HepG2 (cell line): ENCODE measurements around the gene SEMA4B. TPM values are rescaled to one million over a fixed set of nuclear protein-coding genes. Genes with fewer than 3 reads are reported as not detected.

Experiments
- AHDC1 ChIP-seq: sonication (generic); formaldehyde crosslinking; IDR thresholded peaks from 2 replicates; pipeline ENCODE4 v1.5.1; 2020; ENCODE audit warnings: mild to moderate bottlenecking, missing genetic modification reagents, borderline replicate concordance
- AKAP8 ChIP-seq: sonication (generic); formaldehyde crosslinking; IDR thresholded peaks from 2 replicates; pipeline ENCODE4 v1.5.1; 2020; ENCODE audit warnings: mild to moderate bottlenecking, missing genetic modification reagents
- ARNT ChIP-seq: fragments of 450-650 bp; IDR thresholded peaks from 2 replicates; pipeline ENCODE4 v1.6.1; 2017
- FUBP1 ChIP-seq: sonication (generic); formaldehyde crosslinking; IDR thresholded peaks from 2 replicates; pipeline ENCODE4 v1.5.1; 2020; ENCODE audit warnings: missing genetic modification reagents, mild to moderate bottlenecking, borderline replicate concordance
- HOXA9 ChIP-seq: sonication (generic); formaldehyde crosslinking; IDR thresholded peaks from 2 replicates; pipeline ENCODE4 v1.8.1; 2022; ENCODE audit warnings: missing genetic modification reagents, mild to moderate bottlenecking, moderate library complexity, borderline replicate concordance
- IRF1 ChIP-seq: sonication (generic); formaldehyde crosslinking; IDR thresholded peaks from 2 replicates; pipeline ENCODE4 v1.4.0; 2020; ENCODE audit warnings: low read depth, mild to moderate bottlenecking, missing genetic modification reagents
- KLF6 ChIP-seq: IDR thresholded peaks from 2 replicates; pipeline ENCODE4 v1.8.0; 2016; ENCODE audit warnings: missing biosample characterization, missing genetic modification reagents
- MTF1 ChIP-seq: sonication (generic); formaldehyde crosslinking; IDR thresholded peaks from 2 replicates; pipeline ENCODE4 v1.5.0; 2020; ENCODE audit warnings: missing genetic modification reagents
- PAWR ChIP-seq: sonication (generic); formaldehyde crosslinking; IDR thresholded peaks from 2 replicates; pipeline ENCODE4 v1.4.0; 2020; ENCODE audit warnings: missing genetic modification reagents, mild to moderate bottlenecking, borderline replicate concordance
- POLR2AphosphoS2 ChIP-seq: IDR thresholded peaks from 2 replicates; pipeline ENCODE4 v1.6.1; 2011; ENCODE audit warnings: low read depth, low read length, improper control_type of control experiment
- RBAK ChIP-seq: sonication (generic); formaldehyde crosslinking; IDR thresholded peaks from 2 replicates; pipeline ENCODE4 v1.5.1; 2020; ENCODE audit warnings: mild to moderate bottlenecking, missing genetic modification reagents
- REL ChIP-seq: sonication (generic); formaldehyde crosslinking; conservative IDR thresholded peaks from 2 replicates; pipeline ENCODE4 v1.8.0; 2022; ENCODE audit warnings: mild to moderate bottlenecking, missing genetic modification reagents, moderate library complexity
- SP140L ChIP-seq: sonication (generic); formaldehyde crosslinking; IDR thresholded peaks from 2 replicates; pipeline ENCODE4 v1.4.0; 2020; ENCODE audit warnings: missing genetic modification reagents, borderline replicate concordance
- ZNF101 ChIP-seq: sonication (generic); formaldehyde crosslinking; IDR thresholded peaks from 2 replicates; pipeline ENCODE4 v1.4.0; 2020; ENCODE audit warnings: mild to moderate bottlenecking, low read depth, missing genetic modification reagents, borderline replicate concordance
- ZNF431 ChIP-seq: sonication (generic); formaldehyde crosslinking; IDR thresholded peaks from 2 replicates; pipeline ENCODE4 v1.9.0; 2022; ENCODE audit warnings: missing genetic modification reagents, low read depth, mild to moderate bottlenecking, borderline replicate concordance
- ZNF552 ChIP-seq: sonication (generic); formaldehyde crosslinking; IDR thresholded peaks from 2 replicates; pipeline ENCODE4 v1.9.0; 2022; ENCODE audit warnings: missing genetic modification reagents, mild to moderate bottlenecking, borderline replicate concordance
- ZNF770 ChIP-seq: sonication (generic); formaldehyde crosslinking; IDR thresholded peaks from 2 replicates; pipeline ENCODE4 v1.5.0; 2020; ENCODE audit warnings: mild to moderate bottlenecking, missing genetic modification reagents
- ZSCAN9 ChIP-seq: IDR thresholded peaks from 2 replicates; pipeline ENCODE4 v1.6.1; 2016; ENCODE audit warnings: borderline replicate concordance
- polyA plus RNA-seq, 8 experiments: library from polyadenylated mRNA; depleted of rRNA in 3 of 8; stranded (reverse) in 7 of 8; unstranded in 1 of 8; fragments of >200 nt; fragmentation: Illumina TruSeq in 4 of 8; extraction: Trizol in 4 of 8; gene quantifications; 2 replicates each; pipeline versions ENCODE4 v1.2.1 to v1.2.3, GENCODE V29; 2011 to 2016; ENCODE audit warnings: low read depth in 4 of 8, missing spikeins in 1 of 8, mixed read lengths in 1 of 8; ENCODE audit not compliant: insufficient read depth in 1 of 8
- total RNA-seq, 5 experiments: library from RNA; depleted of rRNA; stranded (reverse); fragments of >200 nt; fragmentation: Illumina TruSeq; extraction: Trizol; gene quantifications; 2 replicates each; pipeline ENCODE4 v1.2.3, GENCODE V29; 2016; ENCODE audit warnings: low read depth in 1 of 5

The SEMA4B gene
- total and polyA plus RNA-seq, 2 of the 13 experiments (the other 11 are each of a cell fraction or from before 2014, with no cell fraction given), result 2.1 to 17.0 TPM

- TF ChIP-seq AHDC1 (CRISPR knock-in tag), result no peak
- TF ChIP-seq MTF1 (CRISPR knock-in tag), result no peak
- no peak for TF ChIP-seq ARNT
- no peak for TF ChIP-seq PAWR (CRISPR knock-in tag)
- no peak for TF ChIP-seq ZNF431 (CRISPR knock-in tag)
- TF ChIP-seq HOXA9 (CRISPR knock-in tag), result no peak
- TF ChIP-seq KLF6 (CRISPR knock-in tag), result peak; percentile 82
- no peak for TF ChIP-seq FUBP1
- no peak for TF ChIP-seq ZNF770 (CRISPR knock-in tag)
- TF ChIP-seq SP140L, result no peak
- TF ChIP-seq REL, result no peak; the same call in 1 of the 2 replicates
- no peak for TF ChIP-seq AKAP8 (CRISPR knock-in tag)
- TF ChIP-seq RBAK (CRISPR knock-in tag), result no peak
- TF ChIP-seq ZNF552, result no peak
- TF ChIP-seq ZSCAN9 (CRISPR knock-in tag), result peak; percentile 61; the same call in 1 of the 2 replicates
- no peak for TF ChIP-seq POLR2AphosphoS2
- TF ChIP-seq ZNF101 (CRISPR knock-in tag), result no peak
- TF ChIP-seq IRF1 (CRISPR knock-in tag), result no peak
These were observed 16.1 kb upstream of the SEMA4B start (continued) for GRCh38 chr15:90184786-90185704.
